C4-2B (cell line): ENCODE results near the gene DUSP1.

Source experiments
- ZFX ChIP-seq: fragments of 450-650 bp; IDR thresholded peaks from 2 replicates; pipeline ENCODE4 v1.6.1; 2017
- TF ChIP-seq, protein P1 (sequence below): fragments of 450-650 bp; conservative IDR thresholded peaks from 2 replicates; pipeline ENCODE4 v1.5.1; 2017; ENCODE audit warnings: mild to moderate bottlenecking

DNA sequence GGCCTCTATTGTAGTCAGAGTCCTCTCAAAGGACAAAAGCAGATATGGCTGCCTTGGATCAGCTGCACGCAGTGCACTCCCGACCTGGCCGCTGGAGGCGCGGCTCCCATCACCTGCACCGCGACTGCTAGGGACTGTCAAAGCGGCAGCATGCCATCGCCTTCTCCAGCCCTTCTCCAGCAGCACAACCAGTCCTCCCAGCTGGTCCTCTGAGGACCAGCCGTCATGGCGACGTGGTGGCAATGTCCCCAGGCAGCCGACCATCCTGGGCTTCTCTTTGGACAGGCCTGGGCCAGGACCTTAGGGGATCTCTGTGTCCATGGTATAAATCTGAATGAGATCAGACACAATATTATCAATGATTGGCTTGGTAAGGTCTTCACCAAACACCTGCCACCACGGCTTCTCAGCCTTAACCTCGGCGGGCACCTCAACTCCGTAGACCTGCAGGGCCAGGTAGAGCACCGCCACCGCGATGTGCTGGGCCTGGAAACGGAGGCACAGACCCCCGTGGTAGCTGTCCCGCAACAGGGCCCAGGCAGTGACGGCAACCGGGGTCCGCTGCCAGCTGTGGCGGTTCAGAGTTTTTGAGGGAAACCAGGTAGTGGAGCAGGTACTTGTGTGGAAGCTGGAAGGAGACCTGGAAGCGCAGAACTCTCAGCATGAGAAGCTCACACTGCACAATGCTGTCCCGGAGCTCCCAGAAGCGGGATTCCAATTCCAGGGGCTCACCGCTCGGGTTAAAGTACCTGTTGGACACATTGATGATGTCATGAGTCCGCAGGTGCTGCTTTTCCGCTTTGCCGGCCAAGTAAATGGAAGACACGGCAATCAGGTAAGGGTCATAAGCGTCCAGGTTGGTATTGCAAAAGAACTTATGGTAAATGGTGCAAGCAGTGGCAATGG, 8.5 kb downstream of the DUSP1 start:
- TF ChIP-seq, protein P1, sequence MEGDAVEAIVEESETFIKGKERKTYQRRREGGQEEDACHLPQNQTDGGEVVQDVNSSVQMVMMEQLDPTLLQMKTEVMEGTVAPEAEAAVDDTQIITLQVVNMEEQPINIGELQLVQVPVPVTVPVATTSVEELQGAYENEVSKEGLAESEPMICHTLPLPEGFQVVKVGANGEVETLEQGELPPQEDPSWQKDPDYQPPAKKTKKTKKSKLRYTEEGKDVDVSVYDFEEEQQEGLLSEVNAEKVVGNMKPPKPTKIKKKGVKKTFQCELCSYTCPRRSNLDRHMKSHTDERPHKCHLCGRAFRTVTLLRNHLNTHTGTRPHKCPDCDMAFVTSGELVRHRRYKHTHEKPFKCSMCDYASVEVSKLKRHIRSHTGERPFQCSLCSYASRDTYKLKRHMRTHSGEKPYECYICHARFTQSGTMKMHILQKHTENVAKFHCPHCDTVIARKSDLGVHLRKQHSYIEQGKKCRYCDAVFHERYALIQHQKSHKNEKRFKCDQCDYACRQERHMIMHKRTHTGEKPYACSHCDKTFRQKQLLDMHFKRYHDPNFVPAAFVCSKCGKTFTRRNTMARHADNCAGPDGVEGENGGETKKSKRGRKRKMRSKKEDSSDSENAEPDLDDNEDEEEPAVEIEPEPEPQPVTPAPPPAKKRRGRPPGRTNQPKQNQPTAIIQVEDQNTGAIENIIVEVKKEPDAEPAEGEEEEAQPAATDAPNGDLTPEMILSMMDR = no peak
- no peak for TF ChIP-seq ZFX
